ENCODE measurements around the gene CCDC57.

Gene CCDC57

GRCh38 chr17:82121660-82122629, 90.7 kb downstream of the CCDC57 start:
- no peak for DNase-seq (ENCODE audit: low read depth)

- DNase-seq (ENCODE audit: low read depth): no peak
These were observed 91.4 kb downstream of the CCDC57 start for GRCh38 chr17:82121246-82121645.

DNA sequence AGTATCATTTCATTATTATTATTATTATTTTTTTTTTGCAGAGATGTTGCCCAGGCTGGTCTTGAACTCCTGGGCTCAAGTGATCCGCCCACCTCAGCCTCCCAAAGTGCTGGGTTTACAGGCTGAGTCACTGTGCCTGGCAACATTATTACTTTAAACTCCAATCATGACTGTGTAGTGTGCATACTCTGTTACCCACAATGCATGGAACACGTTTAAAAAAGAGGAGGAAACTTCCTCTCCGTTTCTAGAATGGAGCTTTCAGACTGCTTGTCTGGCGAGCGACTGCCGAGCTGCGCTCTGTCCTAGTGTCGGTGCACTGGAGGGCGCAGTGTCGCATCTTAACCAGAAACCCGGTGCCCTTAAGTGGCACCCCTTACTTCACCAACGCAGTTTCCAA, 92.5 kb downstream of the CCDC57 start:
- DNase-seq (ENCODE audit: low read depth): peak; percentile 38

DNA sequence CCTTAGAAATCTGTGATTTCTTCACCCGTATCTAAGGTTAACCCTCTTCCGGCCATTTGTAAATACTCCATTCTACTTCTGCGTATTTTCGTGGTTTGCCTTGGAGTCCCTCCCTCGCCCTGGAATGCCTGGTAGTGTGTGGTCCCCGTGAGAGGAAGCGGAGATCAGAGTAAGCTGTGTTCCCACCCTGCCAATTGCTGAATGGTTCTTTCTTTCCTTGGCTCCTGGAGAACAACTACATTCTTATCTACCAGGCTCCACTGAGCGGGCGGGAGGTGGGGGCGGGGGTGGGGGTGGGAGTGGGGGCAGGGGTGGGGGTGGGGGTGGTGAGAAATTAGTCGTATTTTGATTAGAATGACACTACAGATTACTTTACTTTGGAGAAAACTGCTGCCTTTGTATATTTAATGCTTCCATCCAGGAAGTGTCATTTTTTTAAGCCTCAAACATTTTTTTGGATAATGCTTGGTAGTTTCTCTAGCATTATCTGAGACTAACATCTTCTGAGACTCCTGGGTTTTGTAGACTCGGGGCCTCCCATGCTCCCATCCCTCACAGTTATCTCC, 93.7 kb downstream of the CCDC57 start:
- no peak for DNase-seq (ENCODE audit: low read depth)

DNA sequence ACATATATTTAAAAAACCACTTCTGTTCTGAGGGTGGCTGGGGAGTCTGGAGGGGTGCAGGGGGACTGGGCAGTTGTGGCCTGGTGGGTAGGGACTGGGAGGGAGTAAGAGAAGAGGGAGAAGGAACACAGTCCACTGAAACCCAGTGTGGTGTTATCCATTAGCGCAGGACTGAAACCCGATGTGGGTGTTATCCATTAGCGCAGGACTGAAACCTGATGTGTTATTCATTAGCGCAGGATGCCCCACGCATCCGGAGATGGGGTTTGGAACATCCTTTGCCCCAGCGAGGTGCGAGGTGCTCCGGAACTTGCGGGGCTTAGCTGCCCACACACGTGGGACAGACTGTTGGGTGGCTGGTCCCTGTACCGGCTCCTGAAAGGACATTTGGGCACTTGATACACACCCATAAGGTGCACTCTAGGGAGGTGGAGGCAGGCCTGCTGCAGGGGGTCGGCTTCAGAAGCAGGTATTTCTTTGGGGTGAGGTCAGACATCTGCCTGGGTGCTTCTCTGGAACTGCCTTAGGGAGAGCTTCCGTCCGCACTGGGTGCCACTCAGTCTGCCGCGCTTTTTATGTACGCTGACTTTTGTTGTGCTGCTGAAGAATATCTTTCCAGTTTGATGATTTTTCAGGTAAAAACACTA, 94.4 kb downstream of the CCDC57 start:
- no peak for DNase-seq (ENCODE audit: low read depth)

DNA sequence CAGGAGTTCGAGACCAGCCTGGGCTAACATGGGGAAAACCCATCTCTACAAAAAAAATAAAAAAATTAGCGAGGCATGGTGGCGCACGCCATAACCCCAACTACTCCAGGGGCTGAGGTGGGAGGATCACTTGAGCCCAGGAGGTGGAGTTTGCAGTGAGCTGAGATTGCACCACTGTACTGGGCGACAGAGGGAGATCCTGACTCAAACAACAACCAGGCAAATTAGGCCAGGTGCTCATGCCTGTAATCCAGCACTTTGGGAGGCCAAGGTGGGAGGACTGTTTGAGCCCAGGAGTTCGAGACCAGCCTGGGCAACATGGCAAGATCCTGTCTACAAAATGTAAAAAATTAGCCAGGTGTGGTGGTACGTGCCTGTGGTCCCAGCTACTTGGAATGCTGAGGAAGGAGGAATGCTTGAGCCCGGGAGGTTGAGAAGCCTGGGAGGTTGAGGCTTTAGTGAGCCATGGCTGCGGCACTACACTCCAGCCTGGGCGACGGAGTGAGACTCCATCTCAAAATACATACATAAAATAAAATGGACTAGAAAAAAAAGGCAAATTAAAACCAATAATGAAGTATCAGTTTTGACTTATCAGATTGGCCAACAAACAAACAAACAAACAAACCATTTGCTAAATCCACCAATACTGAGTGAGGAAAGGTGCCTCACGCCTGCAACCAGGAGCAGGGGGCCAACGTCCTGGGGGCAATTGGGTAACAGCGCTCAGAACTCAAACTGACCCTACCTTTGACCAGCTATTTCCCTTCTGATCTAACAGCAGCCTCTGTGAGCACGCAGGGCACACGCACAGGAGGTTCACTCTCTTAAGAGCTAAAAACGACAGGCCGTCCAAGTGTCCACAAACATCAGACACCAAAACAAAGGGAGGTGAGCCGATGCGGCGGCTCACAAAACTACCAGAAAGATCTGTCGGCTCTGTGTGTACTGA, 95.2 kb downstream of the CCDC57 start:
- DNase-seq (ENCODE audit: low read depth): no peak

DNA sequence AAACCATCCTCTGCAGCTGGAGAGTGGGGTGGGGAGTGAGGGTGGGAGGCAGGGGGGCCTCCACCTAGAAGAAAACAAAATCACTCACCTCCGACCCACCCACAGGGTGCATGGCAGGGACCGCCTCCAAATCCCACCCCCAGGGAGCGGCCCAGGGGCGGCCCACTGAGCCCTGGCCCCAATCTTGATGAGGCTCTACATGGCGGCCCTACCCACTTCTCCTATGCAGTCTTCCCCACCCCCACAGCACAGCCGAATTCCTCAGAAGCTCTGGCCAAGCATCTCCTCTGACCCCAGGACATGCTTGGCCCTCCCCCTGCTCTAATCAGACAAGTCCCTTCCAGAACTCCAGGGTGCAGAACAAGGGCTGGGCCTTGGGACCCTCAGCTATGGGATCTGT, 96.4 kb downstream of the CCDC57 start:
- no peak for DNase-seq (ENCODE audit: low read depth)

DNA sequence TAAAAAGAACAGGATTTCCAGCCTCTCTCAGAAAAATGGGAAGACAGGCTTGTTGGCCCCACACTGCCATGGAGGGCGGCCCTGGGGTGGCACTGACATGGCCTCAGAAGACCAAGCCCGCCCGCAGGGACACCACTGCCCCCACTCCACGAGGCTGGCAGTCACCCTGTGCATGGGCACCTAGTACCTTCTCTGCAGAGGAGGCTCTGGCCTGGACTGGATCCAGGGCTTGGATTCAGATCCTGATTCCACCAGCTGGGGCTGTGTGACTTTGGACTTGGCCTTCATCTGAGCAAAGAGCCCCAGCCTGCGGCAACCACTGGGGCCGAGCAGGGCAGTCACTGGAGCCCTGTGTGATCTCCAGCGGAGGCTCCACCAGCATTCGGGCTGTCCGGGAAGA, 97.8 kb downstream of the CCDC57 start:
- no peak for DNase-seq (ENCODE audit: low read depth)

- no peak for DNase-seq (ENCODE audit: low read depth)
These were observed 98.2 kb downstream of the CCDC57 start for GRCh38 chr17:82114447-82114846.

DNA sequence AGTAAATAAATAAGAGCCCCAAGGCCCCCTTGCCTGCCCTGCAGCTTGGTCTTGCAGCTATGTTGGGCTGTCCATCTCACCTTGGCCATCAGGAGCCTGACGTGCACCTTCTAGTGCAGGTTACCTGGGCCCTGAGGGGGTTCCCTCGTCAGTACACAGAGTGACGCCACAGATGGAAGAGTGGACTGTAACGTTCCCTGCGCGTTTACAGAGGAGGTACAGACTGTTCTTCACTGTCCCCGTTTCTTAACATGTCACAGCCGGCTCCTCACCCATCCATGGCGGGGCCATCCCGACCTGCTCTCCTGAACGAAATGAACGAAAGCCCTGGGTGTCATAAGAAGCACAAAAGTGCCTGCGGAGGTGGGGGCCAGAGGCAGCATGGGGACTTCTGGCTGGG, 98.7 kb downstream of the CCDC57 start:
- DNase-seq (ENCODE audit: low read depth): no peak

DNA sequence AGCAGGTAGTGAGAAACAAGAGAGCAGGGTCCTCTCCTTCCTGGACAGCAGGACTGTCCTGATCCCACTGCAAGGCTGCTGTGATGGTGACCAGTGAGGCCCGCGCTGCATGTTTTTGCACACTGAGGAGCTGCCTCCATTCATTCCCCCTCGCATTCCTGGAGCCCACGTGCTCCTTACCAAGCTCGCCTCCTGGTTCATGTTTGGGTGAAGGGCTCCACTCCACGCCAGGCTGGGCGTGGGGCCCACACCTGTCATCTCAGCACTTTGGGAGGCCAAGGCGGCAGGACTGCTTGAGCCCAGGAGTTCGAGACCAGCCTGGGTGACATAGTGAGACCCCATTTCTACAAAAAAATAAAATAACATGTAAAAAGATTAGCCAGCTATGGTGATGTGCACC, 99.2 kb downstream of the CCDC57 start:
- no peak for DNase-seq (ENCODE audit: low read depth)

GRCh38 chr17:82112914-82113311, 99.7 kb downstream of the CCDC57 start:
- no peak for DNase-seq (ENCODE audit: low read depth)

GRCh38 chr17:82112181-82112913, 100.3 kb downstream of the CCDC57 start:
- no peak for DNase-seq (ENCODE audit: low read depth)

- DNase-seq (ENCODE audit: low read depth): no peak
These were observed 102.3 kb downstream of the CCDC57 start for GRCh38 chr17:82110298-82110697.

DNA sequence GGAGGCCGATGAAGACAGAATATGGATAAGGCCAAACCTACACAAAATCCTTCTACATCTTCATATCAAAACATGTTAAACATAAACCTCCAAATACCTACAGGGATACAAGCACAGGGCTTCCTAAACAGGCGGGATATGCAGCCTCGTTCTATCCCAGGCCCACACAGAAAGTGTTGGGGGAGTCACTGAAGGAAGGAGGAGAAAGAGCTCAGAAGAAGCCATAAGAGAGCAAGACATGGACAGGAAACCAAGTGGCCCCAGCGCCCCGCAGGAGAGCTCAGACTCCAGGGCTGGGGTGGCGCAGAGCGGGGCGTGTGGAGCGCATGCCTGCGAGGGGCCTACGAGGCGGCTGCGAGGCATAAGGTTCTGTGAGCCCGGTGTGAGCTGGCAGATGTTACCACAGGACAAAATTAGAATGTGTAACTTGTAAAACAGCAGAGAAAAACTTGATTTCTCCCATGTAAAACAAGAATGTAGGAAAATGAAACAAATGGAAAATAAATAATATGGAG, 103.6 kb downstream of the CCDC57 start:
- DNase-seq (ENCODE audit: low read depth): no peak

DNA sequence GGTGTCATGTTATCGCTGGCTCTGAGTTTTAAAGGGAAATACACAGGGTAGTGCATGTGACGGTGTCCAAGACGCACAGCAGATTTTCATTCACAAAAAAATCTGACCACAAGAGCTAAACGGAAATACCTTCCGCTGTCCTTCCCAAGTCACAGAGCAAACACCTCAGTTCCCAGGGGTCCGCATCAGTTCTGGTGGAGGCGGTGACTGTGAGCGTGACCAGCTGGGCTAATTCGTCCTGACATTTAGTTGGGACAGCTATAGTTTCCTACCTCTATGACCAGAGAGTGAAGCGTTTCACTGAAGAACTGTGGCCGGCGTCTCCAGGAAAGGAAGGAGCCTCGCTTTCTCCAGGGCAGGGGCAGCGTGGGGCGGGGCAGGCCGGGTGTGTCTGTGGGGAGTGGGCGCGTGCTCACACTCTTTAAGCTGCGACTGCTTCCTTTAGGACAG, 104.1 kb downstream of the CCDC57 start:
- no peak for DNase-seq (ENCODE audit: low read depth)

DNA sequence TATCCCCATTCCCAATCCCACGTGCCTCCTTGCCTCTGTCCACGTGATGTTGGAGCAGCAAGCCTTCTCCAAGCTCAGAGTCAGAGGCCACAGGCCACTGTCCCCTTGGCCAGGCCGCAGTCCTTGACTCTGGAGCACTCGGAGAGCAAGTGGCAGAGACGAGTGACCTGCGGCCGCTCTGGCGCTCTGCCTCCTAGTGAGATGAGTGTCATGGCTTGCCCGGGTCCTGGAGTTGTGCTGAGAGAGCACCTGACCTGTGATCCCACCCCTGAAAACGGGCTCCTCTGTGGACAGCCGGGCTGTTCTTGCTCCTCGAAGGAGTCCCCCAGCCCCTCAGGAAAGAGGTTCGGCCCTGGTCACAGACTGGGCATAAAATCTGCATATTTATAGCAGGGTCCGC, 104.6 kb downstream of the CCDC57 start:
- DNase-seq (ENCODE audit: low read depth): no peak

DNA sequence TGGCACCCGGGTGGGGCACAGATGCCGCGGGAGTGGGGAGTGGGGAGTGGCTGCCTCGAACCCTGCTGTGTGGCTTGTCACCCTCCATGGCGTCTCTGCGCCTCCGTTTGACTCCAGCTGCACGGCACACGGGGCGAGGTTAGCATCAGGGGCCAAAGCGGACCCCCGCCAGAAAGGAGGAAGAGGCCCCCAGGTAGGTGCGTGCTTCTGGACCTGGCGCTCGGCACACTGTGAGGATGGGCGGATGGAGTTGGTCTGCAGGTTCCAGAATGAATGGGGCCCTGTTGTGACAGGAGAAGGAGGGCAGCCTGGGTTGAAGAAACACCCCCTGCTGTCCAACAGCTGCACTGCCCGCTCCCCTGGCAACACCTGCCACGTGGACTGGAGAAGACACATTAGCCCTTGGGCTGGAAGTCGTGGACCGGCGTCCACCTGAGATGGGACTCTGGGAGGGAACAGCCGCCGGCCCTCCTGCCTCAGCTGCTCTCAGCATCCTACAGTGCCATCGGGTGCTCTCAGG, 105.2 kb downstream of the CCDC57 start:
- DNase-seq (ENCODE audit: low read depth): no peak

GRCh38 chr17:82106688-82107305, 105.8 kb downstream of the CCDC57 start:
- no peak for DNase-seq (ENCODE audit: low read depth)
